HL-60 (cell line): ENCODE data around the gene ADAMTS17.

Source experiments
- DNase-seq, 2 experiments: peaks; one replicate each; pipeline ENCODE4 v3.0.0-alpha.2; 2010 to 2020; ENCODE audit warnings: low read depth in 1 of 2, low spot score in 1 of 2
- H3K27ac ChIP-seq: fragments of 250-450 bp; sonication (Bioruptor Pico); replicated peaks from 2 replicates; pipeline ENCODE4 v1.5.1; 2020; ENCODE audit warnings: mild to moderate bottlenecking, moderate library complexity
- H3K27me3 ChIP-seq: fragments of 250-450 bp; sonication (Bioruptor Pico); 2 replicates; pipeline ENCODE4 v1.5.1; 2021; ENCODE audit warnings: mild to moderate bottlenecking, moderate library complexity; ENCODE audit not compliant: insufficient read depth, poor library complexity, severe bottlenecking
- H3K4me3 ChIP-seq: replicated peaks from 2 replicates; pipeline ENCODE4 v1.5.1; 2011; ENCODE audit warnings: mild to moderate bottlenecking, control low read depth, low read length; ENCODE audit not compliant: insufficient read depth
- CTCF ChIP-seq: IDR thresholded peaks from one replicate; pipeline ENCODE4 v1.5.1; 2011; ENCODE audit warnings: low read length, control low read depth, inconsistent platforms; ENCODE audit not compliant: insufficient read depth
- GABPA ChIP-seq: IDR thresholded peaks from 2 replicates; pipeline ENCODE4 v1.6.1; 2012; ENCODE audit warnings: low read depth
- POLR2AphosphoS5 ChIP-seq: IDR thresholded peaks from 2 replicates; pipeline ENCODE4 v1.6.1; 2012; ENCODE audit warnings: low read depth
- SPI1 ChIP-seq: IDR thresholded peaks from 2 replicates; pipeline ENCODE4 v1.6.1; 2012; ENCODE audit warnings: low read depth, mild to moderate bottlenecking, borderline replicate concordance
- TF ChIP-seq, protein P1 (sequence below): IDR thresholded peaks from 2 replicates; pipeline ENCODE4 v1.6.1; 2012; ENCODE audit warnings: low read depth; ENCODE audit not compliant: insufficient replicate concordance

ADAMTS17 gene

DNA sequence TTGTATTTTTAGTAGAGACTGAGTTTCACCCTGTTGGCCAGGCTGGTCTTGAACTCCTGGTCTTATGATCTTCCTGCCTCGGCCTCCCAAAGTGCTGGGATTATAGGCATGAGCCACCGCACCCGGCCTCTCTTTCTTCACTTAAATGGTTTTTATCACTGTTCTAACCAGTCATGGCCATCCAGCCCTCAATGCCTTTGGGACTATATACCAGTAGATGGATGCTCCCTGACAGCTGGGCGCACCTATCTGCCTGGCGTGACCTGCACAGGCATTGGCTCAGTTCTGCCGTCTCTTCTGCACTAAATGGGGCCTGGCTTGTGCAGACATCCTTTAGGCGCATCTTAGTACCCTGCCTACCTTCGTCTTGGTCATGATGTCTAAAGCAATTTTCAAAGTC lies 233.4 kb downstream of the ADAMTS17 start:
- Histone ChIP-seq H3K4me3 (no peak overlapping the region), H3K27me3 (no peaks in the 10 kb centered on the region), H3K27ac (no peak overlapping the region)
- TF ChIP-seq CTCF (no peak), GABPA (no peak), SPI1 (no peak), POLR2AphosphoS5 (no peak)
- TF ChIP-seq, protein P1, sequence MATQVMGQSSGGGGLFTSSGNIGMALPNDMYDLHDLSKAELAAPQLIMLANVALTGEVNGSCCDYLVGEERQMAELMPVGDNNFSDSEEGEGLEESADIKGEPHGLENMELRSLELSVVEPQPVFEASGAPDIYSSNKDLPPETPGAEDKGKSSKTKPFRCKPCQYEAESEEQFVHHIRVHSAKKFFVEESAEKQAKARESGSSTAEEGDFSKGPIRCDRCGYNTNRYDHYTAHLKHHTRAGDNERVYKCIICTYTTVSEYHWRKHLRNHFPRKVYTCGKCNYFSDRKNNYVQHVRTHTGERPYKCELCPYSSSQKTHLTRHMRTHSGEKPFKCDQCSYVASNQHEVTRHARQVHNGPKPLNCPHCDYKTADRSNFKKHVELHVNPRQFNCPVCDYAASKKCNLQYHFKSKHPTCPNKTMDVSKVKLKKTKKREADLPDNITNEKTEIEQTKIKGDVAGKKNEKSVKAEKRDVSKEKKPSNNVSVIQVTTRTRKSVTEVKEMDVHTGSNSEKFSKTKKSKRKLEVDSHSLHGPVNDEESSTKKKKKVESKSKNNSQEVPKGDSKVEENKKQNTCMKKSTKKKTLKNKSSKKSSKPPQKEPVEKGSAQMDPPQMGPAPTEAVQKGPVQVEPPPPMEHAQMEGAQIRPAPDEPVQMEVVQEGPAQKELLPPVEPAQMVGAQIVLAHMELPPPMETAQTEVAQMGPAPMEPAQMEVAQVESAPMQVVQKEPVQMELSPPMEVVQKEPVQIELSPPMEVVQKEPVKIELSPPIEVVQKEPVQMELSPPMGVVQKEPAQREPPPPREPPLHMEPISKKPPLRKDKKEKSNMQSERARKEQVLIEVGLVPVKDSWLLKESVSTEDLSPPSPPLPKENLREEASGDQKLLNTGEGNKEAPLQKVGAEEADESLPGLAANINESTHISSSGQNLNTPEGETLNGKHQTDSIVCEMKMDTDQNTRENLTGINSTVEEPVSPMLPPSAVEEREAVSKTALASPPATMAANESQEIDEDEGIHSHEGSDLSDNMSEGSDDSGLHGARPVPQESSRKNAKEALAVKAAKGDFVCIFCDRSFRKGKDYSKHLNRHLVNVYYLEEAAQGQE, result no peak
- DNase-seq, result no peak

GRCh38 chr15:100107606-100108225 lies 234.1 kb downstream of the ADAMTS17 start:
- no peak overlapping the region for H3K27ac ChIP-seq
- no peak for DNase-seq
- TF ChIP-seq SPI1, result no peak
- TF ChIP-seq CTCF, result no peak
- no peak for TF ChIP-seq GABPA
- TF ChIP-seq POLR2AphosphoS5, result no peak
- TF ChIP-seq, protein P1, result no peak
- no peaks in the 10 kb centered on the region for H3K27me3 ChIP-seq
- H3K4me3 ChIP-seq, result no peak overlapping the region

- TF ChIP-seq SPI1, result no peak
- TF ChIP-seq GABPA, result no peak
- TF ChIP-seq POLR2AphosphoS5, result no peak
- TF ChIP-seq CTCF, result no peak
- TF ChIP-seq, protein P1, result no peak
- DNase-seq, result no peak
- no peak overlapping the region for H3K27ac ChIP-seq
- no peak overlapping the region for H3K4me3 ChIP-seq
- no peaks in the 10 kb centered on the region for H3K27me3 ChIP-seq
These were observed 234.6 kb downstream of the ADAMTS17 start for GRCh38 chr15:100107151-100107550.
